Panc1 (cell line): ENCODE data around the gene NKD1.

Experiments used
- CTCF ChIP-seq: fragments of 450-650 bp; IDR thresholded peaks from 2 replicates; pipeline ENCODE4 v1.5.1; 2017; ENCODE audit warnings: mild to moderate bottlenecking
- POLR2AphosphoS5 ChIP-seq: IDR thresholded peaks from 2 replicates; pipeline ENCODE4 v1.6.1; 2012; ENCODE audit warnings: mild to moderate bottlenecking, low read depth, low read length, moderate library complexity
- REST ChIP-seq, 2 experiments: IDR thresholded peaks; 2 replicates each; pipeline ENCODE4 v1.6.1; 2011 to 2012; ENCODE audit warnings: low read depth in 2 of 2, control low read depth in 1 of 2, low read length in 1 of 2, mild to moderate bottlenecking in 1 of 2, moderate library complexity in 1 of 2; ENCODE audit not compliant: insufficient read depth in 1 of 2
- SIN3A ChIP-seq: IDR thresholded peaks from 2 replicates; pipeline ENCODE4 v1.6.1; 2012; ENCODE audit warnings: low read depth, mild to moderate bottlenecking, low read length, moderate library complexity, borderline replicate concordance; ENCODE audit not compliant: insufficient read depth
- TCF7L2 ChIP-seq: IDR thresholded peaks from 2 replicates; pipeline ENCODE4 v1.6.1; 2011; ENCODE audit warnings: mild to moderate bottlenecking, low read depth, low read length, inconsistent platforms

DNA sequence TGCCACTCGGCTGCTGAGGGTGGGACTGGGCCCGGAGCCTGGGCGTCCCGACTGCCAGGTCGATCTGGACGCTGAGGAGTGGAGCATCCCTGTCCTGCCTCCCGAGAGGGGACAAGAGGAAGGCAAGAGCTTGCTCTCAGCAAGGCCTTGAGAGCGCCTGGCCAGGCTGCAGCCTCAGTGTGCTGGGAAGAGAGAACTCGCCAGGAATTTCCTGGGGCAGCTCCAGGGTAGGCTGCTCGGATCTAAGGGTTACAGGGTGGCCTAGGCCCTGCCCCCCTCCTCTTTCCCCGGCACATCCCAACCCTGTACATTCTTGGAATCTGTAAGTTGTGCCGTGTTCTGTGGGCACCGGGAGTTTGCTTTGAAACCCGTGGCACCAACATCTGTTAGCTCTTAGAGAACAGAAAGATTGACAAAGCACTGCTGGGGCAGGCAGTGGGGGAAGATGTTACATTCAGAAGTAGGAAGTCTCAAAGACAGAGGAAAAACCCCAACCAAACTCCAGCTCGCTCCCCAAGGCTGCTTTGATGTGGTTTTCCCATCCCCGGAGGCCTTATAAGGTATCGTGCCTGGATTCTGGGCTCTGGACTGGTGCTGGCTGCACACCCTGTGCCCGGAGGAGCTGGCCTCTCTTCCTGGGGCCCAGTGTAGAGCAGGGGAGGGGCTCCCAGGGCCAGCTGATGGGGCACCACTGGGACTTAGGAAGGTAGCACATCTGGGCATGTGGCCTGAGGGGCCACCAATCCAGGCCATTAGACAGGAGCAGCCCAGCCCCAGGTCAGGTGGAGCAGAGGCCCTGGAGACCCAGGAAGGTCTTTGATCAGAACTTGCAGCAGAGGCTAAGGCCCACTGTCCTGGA is 55.2 kb downstream of the NKD1 start:
- TF ChIP-seq CTCF (no peak), SIN3A (no peak), POLR2AphosphoS5 (no peak), REST (IDR thresholded peaks at IDR 0.05; ENCODE audit: insufficient read depth in 1 of 2, low read depth in 2 of 2, low read length in 1 of 2) (no peak), TCF7L2 (peak; percentile 56; the same call in 1 of the 2 replicates)
